HS-27A (cell line): ENCODE data around the gene PPP1R36.
A peak's percentile ranks its signal among the peaks of the same experiment; 100 is the strongest.
"Not testable (repeated sequence)": the region's sequence is repeated elsewhere in the genome, so short reads cannot be mapped to it uniquely, and the experiment has no call there.

Experiments used
- DNase-seq: peaks from one replicate; pipeline ENCODE4 v3.0.0-alpha.2; 2012; ENCODE audit warnings: low read depth, missing footprints

PPP1R36 gene

GRCh38 chr14:64569138-64569631 lies 19.4 kb downstream of the PPP1R36 start:
- peak; percentile 15 for DNase-seq

GRCh38 chr14:64569646-64570045 lies 19.9 kb downstream of the PPP1R36 start:
- DNase-seq = not testable (repeated sequence)

- no peak for DNase-seq
Measured at GRCh38 chr14:64572386-64573104, 22.8 kb downstream of the PPP1R36 start.

GRCh38 chr14:64573109-64573508 lies 23.3 kb downstream of the PPP1R36 start:
- DNase-seq = no peak

GRCh38 chr14:64574371-64575107 lies 24.8 kb downstream of the PPP1R36 start:
- no peak for DNase-seq

GRCh38 chr14:64577211-64577610 lies 27.4 kb downstream of the PPP1R36 start:
- no peak for DNase-seq

DNA sequence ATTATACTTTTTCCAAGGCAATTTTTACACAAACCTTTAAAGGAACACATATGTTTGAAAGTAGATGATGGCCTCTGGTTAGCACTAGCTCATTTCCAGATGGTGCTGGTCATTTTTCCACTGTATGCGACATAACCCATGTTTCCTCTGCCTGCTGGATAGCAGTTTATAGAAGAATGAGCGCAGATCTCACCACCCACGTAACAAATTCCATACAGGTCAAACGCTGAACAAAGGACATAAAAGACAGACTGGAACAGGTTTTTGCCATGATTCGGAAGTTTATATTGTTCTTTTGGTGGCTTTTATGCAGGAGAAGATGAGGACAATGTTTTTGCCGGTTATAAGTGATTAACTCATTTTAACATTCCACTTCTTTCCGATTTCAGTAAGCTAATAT lies 30.7 kb downstream of the PPP1R36 start:
- DNase-seq = no peak

DNA sequence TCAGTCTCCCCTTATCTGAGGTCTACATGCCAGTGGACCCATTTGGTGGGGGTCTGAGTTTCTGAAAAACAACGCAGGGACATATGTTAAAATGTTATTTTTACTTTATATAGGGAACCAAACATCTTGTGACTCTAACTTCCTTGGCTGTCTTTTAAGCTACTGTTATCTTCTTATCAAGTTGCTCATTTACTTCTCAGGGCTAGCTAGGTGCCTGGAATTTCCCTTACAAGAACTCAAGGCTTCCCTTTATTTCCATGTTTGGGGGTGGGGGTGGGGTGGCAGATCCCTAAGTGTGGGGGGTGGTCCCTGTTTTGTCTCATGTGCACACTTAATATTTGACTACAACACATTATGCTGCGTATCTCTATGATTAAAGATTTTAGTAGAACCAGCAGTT lies 31.6 kb downstream of the PPP1R36 start:
- DNase-seq = no peak

DNA sequence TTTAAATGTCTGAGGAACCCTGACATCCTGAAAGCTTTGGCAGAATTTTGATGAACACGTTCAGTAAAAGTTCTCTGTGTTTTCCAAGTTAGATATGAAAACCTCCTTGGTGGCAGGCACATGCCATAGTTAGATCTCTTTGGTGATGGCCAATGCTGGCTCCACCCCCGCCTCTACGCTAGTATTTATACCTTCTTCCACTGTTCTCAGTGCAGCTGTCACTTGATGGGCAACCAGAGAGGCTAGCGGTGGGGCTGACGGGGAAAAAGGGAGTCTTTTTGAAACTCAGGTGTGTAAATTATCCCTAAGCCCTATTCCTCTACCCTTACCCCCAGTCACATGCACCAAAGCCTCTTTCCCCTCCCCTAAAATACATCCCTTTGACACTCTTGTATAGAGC lies 32.1 kb downstream of the PPP1R36 start:
- no peak for DNase-seq

- DNase-seq = no peak
Measured at GRCh38 chr14:64584190-64584589, 34.4 kb downstream of the PPP1R36 start.

DNA sequence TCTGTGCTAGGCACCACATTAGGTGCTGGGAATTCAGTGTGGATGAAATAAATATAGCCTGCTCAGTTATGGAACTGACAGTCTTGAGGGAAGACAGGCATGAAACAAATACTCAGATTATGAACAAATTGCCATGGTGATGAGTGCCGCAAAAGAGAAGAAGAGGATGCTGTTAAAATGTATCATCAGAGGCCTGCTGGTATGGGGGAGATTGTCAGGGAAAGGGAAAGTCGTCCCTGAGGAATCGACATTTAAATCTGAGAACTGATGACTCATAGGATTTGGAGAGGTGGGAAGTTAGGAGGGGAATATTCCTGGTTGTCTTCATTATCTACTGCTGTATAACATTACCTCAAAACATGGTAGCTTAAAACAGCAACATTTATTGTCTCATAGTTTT lies 42.0 kb downstream of the PPP1R36 start:
- DNase-seq = no peak

- no peak for DNase-seq
Measured at GRCh38 chr14:64594438-64594837, 44.7 kb downstream of the PPP1R36 start.

DNA sequence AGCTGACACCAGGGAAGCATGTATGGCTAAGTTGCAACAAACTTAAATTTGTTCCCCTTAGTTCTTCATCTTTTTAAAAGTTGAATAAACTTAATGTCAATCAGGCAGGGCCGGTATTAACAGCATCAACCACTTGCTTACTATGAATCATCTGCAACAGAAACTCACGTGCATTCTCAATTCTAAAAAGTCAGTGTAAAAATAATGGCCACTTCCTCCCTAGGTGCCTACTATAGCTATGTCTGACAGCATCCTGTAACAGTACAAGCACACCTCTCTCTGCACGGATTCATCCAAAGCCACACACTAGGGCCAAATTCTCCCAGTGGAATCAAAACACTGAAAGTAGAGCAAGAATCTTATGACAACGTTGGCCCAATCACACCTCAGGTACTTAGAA lies 48.6 kb downstream of the PPP1R36 start:
- DNase-seq = no peak

DNA sequence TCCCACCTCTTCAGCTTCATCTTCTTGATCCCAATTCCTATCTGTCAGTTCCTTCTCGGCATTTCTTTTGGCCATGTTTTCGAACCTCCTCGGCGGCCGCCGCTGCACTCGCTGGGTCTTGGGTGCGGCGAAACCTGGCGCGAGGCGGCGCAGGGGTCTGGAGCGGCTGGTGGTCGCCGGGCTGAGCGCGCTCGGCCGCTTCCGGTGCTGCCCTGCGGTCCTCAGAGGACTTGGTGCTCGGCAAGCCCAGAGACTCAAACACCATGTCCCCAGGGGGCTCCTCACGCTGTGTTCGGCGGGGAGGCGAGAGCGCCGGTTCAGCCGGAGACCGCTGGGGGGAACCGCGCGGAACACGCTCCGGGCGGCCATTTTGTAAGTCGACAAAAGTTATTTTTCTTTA lies 51.8 kb downstream of the PPP1R36 start:
- no peak for DNase-seq

GRCh38 chr14:64602826-64603225 lies 53.1 kb downstream of the PPP1R36 start:
- DNase-seq = no peak

GRCh38 chr14:64604001-64604400 lies 54.2 kb downstream of the PPP1R36 start:
- no peak for DNase-seq

- no peak for DNase-seq
Measured at GRCh38 chr14:64604881-64605280, 55.1 kb downstream of the PPP1R36 start.

DNA sequence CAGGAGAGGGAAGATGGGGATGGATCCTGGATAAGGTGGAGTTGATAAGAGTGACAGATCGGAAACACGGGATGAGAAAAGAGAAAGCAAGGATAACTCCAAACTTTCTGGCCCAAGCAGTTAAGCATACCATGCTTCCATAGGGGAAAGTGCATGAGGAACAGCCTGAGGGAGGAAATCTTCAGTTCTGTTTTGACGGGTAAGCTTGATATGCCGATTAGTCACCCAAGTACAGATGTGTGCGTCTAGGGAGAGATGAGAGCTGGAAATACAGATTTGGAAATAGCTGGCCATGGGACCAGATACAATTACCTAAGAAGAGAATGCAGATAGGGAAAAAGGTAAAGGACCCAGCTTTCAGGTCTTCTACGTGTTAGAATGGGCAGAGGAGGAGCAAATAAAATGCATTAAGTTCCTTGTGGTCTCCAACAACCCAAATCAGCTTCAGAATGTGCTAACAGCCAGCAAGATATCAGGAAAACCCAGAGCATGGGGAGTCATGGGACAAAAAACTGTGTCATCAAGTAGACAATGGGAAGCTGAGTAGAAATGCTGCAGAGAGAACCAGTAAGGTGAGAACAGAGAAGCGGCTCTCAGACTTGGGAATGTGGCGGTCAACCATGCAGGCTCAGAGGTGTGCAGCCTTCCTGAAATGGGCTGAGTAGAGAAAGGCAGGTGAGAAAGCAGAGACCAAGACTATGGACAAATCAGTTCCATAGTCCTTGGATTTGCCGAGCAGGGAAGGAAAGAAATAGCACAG lies 56.3 kb downstream of the PPP1R36 start:
- no peak for DNase-seq

DNA sequence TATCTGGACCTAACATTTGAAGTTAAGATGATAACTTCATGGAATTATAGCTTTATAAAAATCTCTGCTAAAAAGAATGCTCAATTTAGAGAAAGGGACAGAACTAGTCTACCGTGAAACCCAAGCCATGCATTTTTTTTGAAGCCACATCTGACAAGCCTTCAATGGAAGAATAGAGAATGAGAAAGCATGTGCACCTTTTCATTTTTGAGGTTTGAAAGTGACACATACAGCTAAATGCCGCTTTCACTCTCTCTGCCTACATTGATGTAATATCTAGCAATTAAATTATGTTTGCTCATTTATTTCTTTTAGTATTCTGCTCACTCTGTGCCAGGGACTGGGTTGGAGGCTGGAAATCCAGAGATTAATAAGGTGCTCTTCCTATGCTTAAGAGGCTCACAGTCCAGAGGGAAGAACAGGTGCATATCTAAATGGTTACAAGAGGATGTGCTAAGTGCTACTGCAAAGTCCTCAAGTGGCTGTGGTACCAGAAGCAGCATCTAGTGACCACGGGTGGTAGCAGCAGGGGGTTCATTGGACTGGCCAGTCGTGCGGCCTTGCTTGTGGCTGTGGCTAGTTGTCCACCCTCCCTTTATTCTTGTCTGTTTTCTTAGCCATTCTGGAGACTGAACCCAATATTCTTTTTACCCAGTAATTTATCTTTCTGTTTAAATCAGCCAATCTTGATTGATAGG lies 60.4 kb downstream of the PPP1R36 start:
- no peak for DNase-seq

GRCh38 chr14:64611358-64612020 lies 61.7 kb downstream of the PPP1R36 start:
- DNase-seq = no peak

- peak; percentile 65 for DNase-seq
Measured at GRCh38 chr14:64612021-64612380, 62.2 kb downstream of the PPP1R36 start.
